ES-I3 (cell line): ENCODE results near the gene SYT2.
"Not testable (repeated sequence)": the region's sequence is repeated elsewhere in the genome, so short reads cannot be mapped to it uniquely, and the experiment has no call there.

Source experiments
- H3K36me3 ChIP-seq: 2 replicates; pipeline ENCODE4 v1.6.1; 2013; ENCODE audit warnings: mild to moderate bottlenecking, low read length, control low read depth, moderate library complexity; ENCODE audit not compliant: insufficient read depth
- H3K4me1 ChIP-seq: 2 replicates; pipeline ENCODE4 v1.6.1; 2013; ENCODE audit warnings: mild to moderate bottlenecking, control low read depth, low read length; ENCODE audit not compliant: insufficient read depth
- H3K9ac ChIP-seq: 2 replicates; pipeline ENCODE4 v1.6.1; 2013; ENCODE audit warnings: low read depth, mild to moderate bottlenecking, low read length, moderate library complexity
- H3K9me3 ChIP-seq: 2 replicates; pipeline ENCODE4 v1.6.1; 2013; ENCODE audit warnings: mild to moderate bottlenecking, low read length, moderate library complexity; ENCODE audit not compliant: control insufficient read depth, insufficient read depth

The SYT2 gene

DNA sequence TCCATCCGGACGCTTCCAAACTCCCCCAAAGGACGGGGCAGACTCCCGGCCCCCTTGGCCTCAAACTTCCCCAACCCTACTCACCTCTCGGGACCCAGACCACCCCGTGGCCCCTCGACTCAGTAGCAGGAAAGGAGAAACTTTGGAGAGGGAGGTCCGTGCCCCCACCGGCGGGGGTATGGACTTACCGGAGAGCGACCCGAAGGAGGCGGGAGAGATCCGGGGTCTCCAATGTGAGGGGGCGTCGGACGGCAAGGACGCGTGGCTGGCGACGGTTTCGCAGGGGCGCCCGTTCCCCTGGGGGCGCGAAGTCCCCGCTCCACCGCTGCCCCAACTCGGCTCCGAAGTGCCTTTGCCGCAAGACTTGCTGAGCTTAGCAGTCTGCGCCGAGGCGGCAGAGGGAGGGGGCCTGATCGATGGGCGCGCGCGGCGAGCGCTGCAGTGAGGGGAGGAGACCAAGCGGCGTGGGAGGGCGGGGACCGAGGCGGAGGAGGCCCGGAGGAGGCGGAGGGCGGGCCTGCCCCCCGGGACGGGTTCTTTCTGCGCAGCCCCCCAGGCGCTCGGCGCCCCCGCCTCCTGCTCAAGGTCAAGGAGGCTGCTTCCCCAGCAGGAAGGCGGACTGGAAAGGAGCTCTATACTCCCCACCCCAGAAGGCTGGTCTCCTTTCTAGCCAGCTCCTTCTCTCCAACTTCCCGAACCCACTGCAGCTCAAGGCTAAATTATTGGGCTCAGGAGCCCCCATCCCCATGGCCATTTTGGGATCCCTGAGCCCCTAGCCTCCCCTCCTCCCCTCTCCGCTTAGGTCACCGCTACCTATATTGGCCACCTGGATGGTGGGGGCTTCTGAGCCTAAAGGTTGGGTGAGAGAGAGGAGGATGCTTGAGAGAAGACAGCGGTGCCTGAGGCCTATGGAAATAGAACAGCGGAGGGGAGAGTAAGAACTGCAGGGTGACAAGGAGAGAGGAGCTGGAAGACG, at the start of gene SYT2:
Gene SYT2 (minus strand): TSS at position 385 of the 976 bp plus-strand sequence. CDS start 104,682 bp downstream, outside the sequence.
- Histone ChIP-seq H3K9ac (peak within 1 kb of the TSS; percentile 71), H3K9me3 (no peaks in the 10 kb centered on the region; the same call in 1 of the 2 replicates), H3K36me3 (no peaks in the 10 kb centered on the region), H3K4me1 (peaks cover 23% of the 10 kb centered on the region)

DNA sequence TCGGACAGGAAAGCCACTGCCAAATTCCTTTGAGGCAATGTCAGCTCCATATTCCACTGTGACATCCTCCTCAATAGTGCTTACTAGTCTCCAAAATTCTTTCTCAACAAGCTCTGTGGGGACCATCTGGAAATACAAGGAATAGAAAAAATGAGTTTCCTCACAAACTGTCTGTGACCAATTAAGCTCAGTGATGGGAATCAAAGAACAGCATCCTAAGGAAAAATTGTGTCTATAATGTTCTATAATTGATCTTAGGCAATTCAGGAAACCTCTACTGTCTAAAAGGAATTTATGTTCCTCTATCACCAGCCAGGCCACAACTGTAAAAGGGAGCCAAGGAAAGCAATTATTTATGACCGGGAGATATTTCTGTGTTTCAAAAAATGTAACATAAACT, 46.1 kb upstream of the SYT2 start:
- no peaks in the 10 kb centered on the region for H3K9me3 ChIP-seq
- H3K36me3 ChIP-seq = peaks cover 45% of the 10 kb centered on the region
- H3K4me1 ChIP-seq = no peaks in the 10 kb centered on the region
- H3K9ac ChIP-seq = no peak overlapping the region

DNA sequence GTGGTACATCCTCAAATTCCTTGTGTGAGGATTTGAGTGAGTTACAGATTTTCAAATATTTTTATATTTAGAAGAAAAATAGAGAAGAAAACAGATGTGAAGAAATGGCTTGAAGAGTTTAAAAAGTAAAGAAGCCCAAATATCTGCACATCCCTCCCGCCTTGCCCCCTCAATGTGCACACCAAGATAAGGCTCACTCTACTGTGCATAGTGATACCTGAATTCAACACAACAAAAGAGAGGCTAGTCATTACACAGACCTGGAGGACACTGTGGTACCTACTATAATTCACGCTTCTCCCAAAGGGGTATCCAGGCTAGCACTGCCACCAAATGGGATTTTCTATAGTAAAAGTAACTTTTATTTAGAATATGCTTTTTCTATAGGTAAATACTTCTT, 44.0 kb upstream of the SYT2 start:
- no peak overlapping the region for H3K9ac ChIP-seq
- H3K4me1 ChIP-seq = no peaks in the 10 kb centered on the region
- H3K9me3 ChIP-seq = no peaks in the 10 kb centered on the region
- peaks cover 46% of the 10 kb centered on the region for H3K36me3 ChIP-seq

DNA sequence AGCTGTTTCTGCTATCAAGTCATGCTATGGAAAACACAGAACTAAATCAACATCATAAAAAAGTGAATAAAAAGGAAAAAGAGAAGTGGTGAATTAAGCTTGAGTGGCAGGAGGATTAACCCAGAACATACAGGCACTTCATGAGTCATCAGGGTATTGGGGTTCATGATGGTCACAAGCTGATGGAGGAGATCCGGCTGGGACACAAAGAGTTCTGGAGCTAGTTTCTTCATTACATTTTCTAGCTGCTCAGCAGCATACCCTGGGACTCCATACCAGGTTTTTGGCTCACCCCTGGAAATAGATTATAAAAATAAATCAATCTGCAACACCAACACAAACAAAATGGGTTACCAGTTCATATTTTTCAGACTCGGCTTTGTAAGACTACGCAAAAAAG, 42.5 kb upstream of the SYT2 start:
- Histone ChIP-seq H3K9ac (no peak overlapping the region), H3K36me3 (peaks cover 47% of the 10 kb centered on the region), H3K4me1 (no peaks in the 10 kb centered on the region), H3K9me3 (no peaks in the 10 kb centered on the region)

DNA sequence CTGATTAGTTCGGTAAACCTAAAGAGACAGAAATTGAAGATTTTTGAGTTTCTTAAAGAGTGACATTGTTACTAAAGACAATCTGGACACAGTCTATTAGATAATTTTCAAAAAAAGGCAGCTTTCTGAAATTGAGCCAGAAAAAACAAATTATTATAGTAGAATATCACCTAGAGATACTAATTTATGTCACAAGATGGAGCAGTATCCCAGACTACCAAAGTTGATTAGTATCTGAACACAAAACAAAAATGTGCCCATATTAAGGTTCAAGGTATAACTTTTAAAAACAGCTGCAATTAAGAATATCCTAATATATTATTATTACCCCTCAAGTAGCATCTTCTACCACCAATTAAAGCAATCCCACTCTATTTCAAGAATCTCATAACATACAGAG, 40.5 kb upstream of the SYT2 start:
- no peak overlapping the region for H3K9ac ChIP-seq
- no peaks in the 10 kb centered on the region for H3K4me1 ChIP-seq
- peaks cover 33% of the 10 kb centered on the region for H3K36me3 ChIP-seq
- H3K9me3 ChIP-seq = no peaks in the 10 kb centered on the region

DNA sequence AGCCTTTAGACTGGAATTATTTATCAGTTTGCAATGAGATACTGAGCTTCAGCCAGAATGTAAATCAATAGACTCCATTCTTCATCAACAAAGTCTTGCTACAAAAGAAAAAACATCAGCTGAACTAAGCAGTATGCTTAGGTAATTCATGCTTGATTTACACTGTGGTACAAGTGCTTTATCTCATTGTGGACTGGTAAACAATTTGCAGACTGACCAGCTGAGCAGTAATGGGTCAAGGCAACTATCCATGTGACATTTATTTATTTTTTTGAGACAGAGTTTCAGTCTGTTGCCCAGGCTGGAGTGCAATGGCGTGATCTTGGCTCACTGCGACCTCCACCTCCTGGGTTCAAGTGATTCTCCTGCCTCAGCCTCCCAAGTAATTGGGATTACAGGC, 39.8 kb upstream of the SYT2 start:
- Histone ChIP-seq H3K9me3 (no peaks in the 10 kb centered on the region), H3K4me1 (no peaks in the 10 kb centered on the region), H3K36me3 (peaks cover 37% of the 10 kb centered on the region), H3K9ac (no peak overlapping the region)

DNA sequence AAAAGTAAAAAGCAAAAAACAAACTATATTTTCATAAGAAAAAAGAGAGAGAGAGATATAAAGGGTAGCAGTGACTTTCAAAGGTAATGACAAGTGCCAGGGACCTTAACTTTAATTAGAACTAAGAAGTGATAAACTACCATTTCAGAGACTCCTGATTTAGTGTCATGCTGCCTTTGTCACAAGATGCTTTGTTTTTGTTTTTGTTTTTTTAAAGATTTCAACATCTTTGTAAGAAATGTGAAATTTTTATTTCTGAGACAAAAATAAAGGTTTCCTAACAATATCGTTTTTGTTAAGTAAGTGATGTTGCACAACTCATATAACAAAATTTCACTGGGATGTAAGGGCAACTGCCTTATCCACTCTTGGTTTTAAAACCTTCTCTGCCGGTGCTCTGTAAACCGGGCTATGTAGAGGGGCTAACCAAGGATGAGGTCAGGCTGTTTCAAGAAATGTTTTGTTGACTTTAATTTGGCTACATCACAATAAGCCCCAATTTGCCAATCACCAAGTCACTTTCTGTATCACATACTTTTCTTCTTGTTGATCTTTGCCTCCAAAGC, 35.2 kb upstream of the SYT2 start:
- H3K36me3 ChIP-seq = peaks cover 42% of the 10 kb centered on the region
- no peaks in the 10 kb centered on the region; the same call in 1 of the 2 replicates for H3K9me3 ChIP-seq
- no peak overlapping the region for H3K9ac ChIP-seq
- no peaks in the 10 kb centered on the region for H3K4me1 ChIP-seq

DNA sequence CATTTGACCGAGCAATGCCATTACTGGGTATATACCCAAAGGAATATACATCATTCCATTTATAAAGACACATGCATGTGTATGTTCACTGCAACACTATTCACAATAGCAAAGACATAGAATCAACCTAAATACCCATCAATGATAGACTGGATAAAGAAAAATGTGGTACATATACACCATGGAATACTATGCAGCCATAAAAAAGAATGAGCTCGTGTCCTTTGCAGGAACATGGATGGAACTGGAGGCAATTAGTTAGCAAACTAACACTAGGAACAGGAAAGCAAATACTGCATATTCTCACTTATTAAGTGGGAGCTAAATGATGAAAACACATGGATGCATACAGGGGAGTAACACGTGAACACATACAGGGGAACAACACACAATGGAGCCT, 34.5 kb upstream of the SYT2 start:
- not testable (repeated sequence) for H3K4me1 ChIP-seq, H3K9ac ChIP-seq, H3K9me3 ChIP-seq
- H3K36me3 ChIP-seq = peaks cover 41% of the 10 kb centered on the region

DNA sequence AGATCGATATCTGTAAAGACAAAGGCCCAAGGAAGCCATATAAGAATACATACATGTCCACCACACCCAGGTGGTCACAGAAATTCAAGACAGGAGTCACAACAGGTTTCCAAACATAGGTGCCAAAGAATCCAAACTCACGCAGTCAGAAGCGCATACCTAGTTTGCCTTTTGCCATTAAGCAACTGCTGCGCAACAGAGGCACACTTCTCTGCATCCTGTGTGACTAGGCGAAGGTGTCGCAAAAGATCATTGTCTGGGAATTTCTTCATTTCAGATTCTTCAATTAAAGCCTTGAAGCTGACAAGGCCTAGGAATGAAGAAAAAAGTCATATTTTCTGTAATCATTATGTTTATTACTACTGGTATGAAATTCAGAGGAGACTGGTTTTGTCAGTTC, 32.2 kb upstream of the SYT2 start:
- H3K9me3 ChIP-seq = no peaks in the 10 kb centered on the region; the same call in 1 of the 2 replicates
- no peaks in the 10 kb centered on the region for H3K4me1 ChIP-seq
- H3K36me3 ChIP-seq = peaks cover 33% of the 10 kb centered on the region
- H3K9ac ChIP-seq = no peak overlapping the region

DNA sequence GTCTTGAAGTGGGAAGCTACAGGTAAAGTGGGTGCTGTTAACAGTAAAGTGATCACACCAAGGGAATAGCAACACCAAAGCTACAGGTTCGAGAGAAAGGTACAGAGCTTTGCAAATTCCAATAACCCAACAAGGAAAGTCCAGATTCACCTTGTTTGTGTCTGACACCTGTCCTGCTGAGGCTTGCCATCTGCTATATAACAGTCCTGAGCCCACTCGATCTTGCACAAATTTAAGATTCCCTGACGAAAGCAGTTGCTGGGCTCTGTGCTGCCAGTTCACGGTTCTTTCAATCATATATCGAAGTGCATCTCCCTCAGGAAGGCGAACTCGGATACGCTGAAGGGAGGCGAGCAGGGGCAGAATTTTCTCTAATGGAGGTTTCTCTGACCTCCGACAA, 23.0 kb upstream of the SYT2 start:
- H3K36me3 ChIP-seq = peaks cover 75% of the 10 kb centered on the region
- no peak overlapping the region for H3K9ac ChIP-seq
- no peaks in the 10 kb centered on the region for H3K4me1 ChIP-seq
- no peaks in the 10 kb centered on the region for H3K9me3 ChIP-seq

DNA sequence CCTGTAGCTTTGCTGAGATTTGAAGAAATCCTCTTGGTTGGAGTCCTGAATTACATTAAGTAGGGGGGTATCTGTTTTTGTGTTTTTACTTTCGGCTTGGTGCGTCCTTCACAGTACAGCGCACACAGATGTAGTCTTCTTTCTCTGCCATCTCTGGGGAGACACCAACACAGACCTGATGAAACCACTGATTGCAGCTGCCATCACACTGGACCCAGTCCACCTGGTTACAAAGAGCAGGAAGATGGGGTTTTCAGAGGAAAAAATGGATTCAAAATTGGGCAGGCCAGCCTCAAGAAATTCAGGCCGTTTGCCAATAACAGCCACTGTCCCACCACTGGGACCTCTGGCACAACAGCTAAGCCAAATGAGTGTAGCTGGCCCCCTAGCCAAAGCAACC, 18.7 kb upstream of the SYT2 start:
- Histone ChIP-seq H3K9me3 (no peaks in the 10 kb centered on the region), H3K4me1 (no peaks in the 10 kb centered on the region), H3K36me3 (peaks cover 56% of the 10 kb centered on the region), H3K9ac (no peak overlapping the region; the same call in 1 of the 2 replicates)

DNA sequence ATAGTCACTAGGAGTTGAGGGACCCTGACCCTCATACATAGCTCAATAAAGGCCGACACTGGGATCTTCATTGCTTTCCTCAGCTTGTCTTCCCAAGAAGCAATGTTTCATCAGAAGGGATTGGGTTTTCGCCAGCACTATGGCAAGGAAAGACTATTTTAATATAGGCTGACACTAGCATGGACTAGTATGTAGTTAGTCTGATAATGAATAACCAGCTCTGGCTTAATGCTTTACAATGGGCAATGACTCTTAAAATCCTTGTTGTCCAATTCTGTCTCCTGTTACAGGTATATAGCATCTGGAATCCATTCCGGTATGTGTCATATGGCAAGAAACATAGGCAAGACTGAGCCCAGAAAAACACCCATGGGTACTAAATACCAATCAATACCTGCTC, 15.3 kb upstream of the SYT2 start:
- H3K9ac ChIP-seq = no peak overlapping the region
- no peaks in the 10 kb centered on the region for H3K4me1 ChIP-seq
- peaks cover 28% of the 10 kb centered on the region for H3K36me3 ChIP-seq
- no peaks in the 10 kb centered on the region for H3K9me3 ChIP-seq

DNA sequence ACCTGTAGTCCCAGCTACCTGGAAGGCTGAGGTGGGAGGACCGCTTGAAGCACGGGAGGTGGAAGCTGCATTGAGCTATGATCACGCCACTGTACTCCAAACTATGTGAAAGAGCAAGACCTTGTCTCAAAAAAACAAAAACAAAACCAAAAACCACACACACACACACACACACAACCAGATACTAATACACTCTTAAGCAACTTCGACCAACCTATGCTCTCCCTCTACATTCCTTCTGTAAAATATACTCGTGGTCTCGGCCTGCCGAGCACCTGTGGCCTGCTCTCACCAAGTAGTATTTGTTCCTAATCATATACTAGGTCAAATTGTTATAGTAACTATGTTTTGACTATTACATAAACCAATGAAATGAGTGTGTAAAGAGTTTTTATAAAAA, 13.5 kb upstream of the SYT2 start:
- no peaks in the 10 kb centered on the region for H3K9me3 ChIP-seq
- no peak overlapping the region for H3K9ac ChIP-seq
- no peaks in the 10 kb centered on the region for H3K4me1 ChIP-seq
- H3K36me3 ChIP-seq = peaks cover 10% of the 10 kb centered on the region

DNA sequence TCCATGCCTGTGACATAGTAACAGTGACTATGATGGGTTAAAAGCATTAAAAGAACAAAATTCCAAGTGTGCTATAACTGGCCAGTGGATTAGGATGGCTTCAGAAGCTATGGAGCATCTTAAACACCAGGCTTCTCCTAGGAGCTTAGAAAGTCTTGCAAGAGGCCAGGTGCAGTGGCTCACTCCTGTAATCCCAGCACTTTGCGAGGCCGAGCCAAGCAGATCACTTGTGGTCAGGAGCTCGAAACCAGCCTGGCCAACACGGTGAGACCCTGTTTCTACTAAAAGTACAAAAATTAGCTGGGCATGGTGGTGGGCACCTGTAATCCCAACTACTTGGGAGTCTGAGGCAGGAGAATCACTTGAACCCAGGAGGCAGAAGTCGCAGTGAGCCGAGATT, 12.8 kb upstream of the SYT2 start:
- H3K36me3 ChIP-seq, H3K9ac ChIP-seq, H3K9me3 ChIP-seq, H3K4me1 ChIP-seq: not testable (repeated sequence)

DNA sequence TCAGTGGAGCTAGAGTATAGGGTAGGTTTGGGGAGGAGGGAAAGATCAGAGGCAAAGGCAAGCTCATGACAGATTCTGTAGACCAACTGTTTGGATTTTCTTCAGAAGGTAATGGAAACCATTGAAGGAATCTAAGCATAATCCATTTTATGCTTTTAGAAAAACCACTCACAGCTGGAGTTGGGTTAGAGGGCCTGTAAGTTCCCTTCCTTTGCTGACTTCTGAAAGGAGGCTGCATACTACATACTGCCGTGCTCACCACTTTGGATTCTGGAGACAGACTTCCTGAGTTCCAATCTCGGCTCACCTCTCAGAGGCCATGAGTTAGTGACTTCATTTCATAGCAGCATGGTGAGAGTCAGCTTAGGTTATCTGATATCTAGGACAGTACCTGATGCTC, 6.4 kb upstream of the SYT2 start:
- no peak overlapping the region for H3K9ac ChIP-seq
- H3K36me3 ChIP-seq = no peaks in the 10 kb centered on the region
- H3K4me1 ChIP-seq = peaks cover 16% of the 10 kb centered on the region
- H3K9me3 ChIP-seq = no peaks in the 10 kb centered on the region
